K562 (cell line): Measurements from ENCODE around the gene PRPF6. TPM values are rescaled to one million over a fixed set of nuclear protein-coding genes. Genes with fewer than 3 reads are reported as not detected.

ENCODE experiments used
- BHLHE40 ChIP-seq: IDR thresholded peaks from 2 replicates; pipeline ENCODE4 v1.6.1; 2011; ENCODE audit warnings: low read length, improper control_type of control experiment
- polyA plus RNA-seq, 8 experiments: library from polyadenylated mRNA; depleted of rRNA in 4 of 8; stranded (reverse) in 5 of 8; unstranded in 3 of 8; fragments of >200 nt; fragmentation: Nextera tagmentation in 2 of 8; fragmentation: Illumina TruSeq in 1 of 8; extraction: Ambion mirVana in 2 of 8; extraction: Trizol in 1 of 8; gene quantifications; 2 replicates each; pipeline versions ENCODE4 v1.2.1 to v1.2.3, GENCODE V29; 2011 to 2014; ENCODE audit warnings: inconsistent platforms in 1 of 8, missing spikeins in 1 of 8
- total RNA-seq, 7 experiments: library from RNA; depleted of rRNA in 6 of 7; stranded (reverse); fragments of >200 nt in 6 of 7; fragmentation: Illumina TruSeq in 2 of 7; extraction: Trizol in 2 of 7; gene quantifications; 2 replicates each; pipeline versions ENCODE4 v1.2.1 to v1.2.3, GENCODE V29; 2011 to 2021; ENCODE audit warnings: low replicate concordance in 1 of 7
- TF ChIP-seq, protein P1 (sequence below): fragments of 250-450 bp; sonication (Bioruptor Pico); IDR thresholded peaks from 2 replicates; pipeline ENCODE4 v1.4.0; 2020; ENCODE audit warnings: mild to moderate bottlenecking, moderate library complexity, borderline replicate concordance
- TF ChIP-seq, protein P2 (sequence below): sonication (generic); formaldehyde crosslinking; IDR thresholded peaks from 2 replicates; pipeline ENCODE4 v1.8.0; 2023; ENCODE audit warnings: mild to moderate bottlenecking, missing genetic modification reagents
- TF ChIP-seq, protein P3 (sequence below): conservative IDR thresholded peaks from 2 replicates; pipeline ENCODE4 v1.6.1; 2011; ENCODE audit warnings: low read depth, mild to moderate bottlenecking, low read length; ENCODE audit not compliant: control insufficient read depth

Gene PRPF6
- total and polyA plus RNA-seq, 9 of the 15 experiments (the other 6 are each of a cell fraction or from before 2014, with no cell fraction given), result 4.2 to 83.2 (median 59.9) TPM

DNA sequence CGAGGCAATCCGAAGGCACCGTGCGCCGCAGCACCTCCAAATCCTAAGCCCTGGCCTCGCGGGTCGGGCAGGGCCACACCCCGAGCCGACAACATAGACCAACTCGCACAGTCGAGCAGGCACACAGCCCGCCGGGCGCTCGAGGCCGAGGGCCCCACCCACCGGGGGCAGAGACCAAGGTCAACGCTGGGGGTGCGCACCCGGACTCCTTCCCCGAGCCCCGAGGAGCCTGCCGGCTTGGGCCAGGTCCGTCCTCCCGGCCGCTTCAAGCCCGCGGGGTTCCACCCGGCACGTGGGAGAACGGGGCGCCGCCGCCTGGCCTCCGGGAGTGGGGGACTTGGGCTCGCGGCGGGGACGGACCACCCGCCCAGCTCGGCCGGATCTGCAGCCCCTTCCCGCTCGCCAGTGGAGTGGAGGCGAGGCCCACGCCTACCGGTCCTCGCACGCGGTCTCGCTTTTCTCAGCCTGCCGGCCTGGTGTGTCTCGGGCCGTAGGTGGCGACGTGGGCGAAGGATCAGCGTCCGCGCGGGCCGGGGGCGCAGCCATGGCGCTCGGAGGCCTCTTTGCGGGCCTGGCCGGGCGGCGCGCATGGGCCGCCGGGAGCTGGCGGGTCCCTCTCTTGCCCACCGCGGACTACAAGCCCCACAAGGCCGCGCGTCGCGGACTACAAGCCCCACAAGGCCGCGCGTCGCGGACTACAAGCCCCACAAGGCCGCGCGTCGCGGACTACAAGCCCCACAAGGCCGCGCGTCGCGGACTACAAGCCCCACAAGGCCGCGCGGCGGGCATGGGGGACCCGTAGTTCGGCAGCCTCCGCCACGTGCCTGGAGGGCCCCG is 24.9 kb upstream of the PRPF6 start, which contains the start of gene UCKL1 (continued):
- TF ChIP-seq, protein P1, sequence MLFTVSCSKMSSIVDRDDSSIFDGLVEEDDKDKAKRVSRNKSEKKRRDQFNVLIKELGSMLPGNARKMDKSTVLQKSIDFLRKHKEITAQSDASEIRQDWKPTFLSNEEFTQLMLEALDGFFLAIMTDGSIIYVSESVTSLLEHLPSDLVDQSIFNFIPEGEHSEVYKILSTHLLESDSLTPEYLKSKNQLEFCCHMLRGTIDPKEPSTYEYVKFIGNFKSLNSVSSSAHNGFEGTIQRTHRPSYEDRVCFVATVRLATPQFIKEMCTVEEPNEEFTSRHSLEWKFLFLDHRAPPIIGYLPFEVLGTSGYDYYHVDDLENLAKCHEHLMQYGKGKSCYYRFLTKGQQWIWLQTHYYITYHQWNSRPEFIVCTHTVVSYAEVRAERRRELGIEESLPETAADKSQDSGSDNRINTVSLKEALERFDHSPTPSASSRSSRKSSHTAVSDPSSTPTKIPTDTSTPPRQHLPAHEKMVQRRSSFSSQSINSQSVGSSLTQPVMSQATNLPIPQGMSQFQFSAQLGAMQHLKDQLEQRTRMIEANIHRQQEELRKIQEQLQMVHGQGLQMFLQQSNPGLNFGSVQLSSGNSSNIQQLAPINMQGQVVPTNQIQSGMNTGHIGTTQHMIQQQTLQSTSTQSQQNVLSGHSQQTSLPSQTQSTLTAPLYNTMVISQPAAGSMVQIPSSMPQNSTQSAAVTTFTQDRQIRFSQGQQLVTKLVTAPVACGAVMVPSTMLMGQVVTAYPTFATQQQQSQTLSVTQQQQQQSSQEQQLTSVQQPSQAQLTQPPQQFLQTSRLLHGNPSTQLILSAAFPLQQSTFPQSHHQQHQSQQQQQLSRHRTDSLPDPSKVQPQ (CRISPR knock-in tag), result 0 out of 2 replicates have a peak, but pooled peaks have one; percentile 21
- peak; percentile 88 for TF ChIP-seq BHLHE40
- TF ChIP-seq, protein P2, sequence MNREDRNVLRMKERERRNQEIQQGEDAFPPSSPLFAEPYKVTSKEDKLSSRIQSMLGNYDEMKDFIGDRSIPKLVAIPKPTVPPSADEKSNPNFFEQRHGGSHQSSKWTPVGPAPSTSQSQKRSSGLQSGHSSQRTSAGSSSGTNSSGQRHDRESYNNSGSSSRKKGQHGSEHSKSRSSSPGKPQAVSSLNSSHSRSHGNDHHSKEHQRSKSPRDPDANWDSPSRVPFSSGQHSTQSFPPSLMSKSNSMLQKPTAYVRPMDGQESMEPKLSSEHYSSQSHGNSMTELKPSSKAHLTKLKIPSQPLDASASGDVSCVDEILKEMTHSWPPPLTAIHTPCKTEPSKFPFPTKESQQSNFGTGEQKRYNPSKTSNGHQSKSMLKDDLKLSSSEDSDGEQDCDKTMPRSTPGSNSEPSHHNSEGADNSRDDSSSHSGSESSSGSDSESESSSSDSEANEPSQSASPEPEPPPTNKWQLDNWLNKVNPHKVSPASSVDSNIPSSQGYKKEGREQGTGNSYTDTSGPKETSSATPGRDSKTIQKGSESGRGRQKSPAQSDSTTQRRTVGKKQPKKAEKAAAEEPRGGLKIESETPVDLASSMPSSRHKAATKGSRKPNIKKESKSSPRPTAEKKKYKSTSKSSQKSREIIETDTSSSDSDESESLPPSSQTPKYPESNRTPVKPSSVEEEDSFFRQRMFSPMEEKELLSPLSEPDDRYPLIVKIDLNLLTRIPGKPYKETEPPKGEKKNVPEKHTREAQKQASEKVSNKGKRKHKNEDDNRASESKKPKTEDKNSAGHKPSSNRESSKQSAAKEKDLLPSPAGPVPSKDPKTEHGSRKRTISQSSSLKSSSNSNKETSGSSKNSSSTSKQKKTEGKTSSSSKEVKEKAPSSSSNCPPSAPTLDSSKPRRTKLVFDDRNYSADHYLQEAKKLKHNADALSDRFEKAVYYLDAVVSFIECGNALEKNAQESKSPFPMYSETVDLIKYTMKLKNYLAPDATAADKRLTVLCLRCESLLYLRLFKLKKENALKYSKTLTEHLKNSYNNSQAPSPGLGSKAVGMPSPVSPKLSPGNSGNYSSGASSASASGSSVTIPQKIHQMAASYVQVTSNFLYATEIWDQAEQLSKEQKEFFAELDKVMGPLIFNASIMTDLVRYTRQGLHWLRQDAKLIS (CRISPR knock-in tag), result peak; percentile 88
- TF ChIP-seq, protein P3, sequence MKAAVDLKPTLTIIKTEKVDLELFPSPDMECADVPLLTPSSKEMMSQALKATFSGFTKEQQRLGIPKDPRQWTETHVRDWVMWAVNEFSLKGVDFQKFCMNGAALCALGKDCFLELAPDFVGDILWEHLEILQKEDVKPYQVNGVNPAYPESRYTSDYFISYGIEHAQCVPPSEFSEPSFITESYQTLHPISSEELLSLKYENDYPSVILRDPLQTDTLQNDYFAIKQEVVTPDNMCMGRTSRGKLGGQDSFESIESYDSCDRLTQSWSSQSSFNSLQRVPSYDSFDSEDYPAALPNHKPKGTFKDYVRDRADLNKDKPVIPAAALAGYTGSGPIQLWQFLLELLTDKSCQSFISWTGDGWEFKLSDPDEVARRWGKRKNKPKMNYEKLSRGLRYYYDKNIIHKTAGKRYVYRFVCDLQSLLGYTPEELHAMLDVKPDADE, result peak; percentile 100
